Adrenal gland (tissue), 12 donors: ENCODE results near the gene AP1S3. TPM values are rescaled to one million over a fixed set of nuclear protein-coding genes. Genes with fewer than 3 reads are reported as not detected.

Experiments
- DNase-seq, 7 donors: peaks; one replicate each; pipeline ENCODE4 v3.0.0-alpha.2; 2019 to 2020
- H3K27ac ChIP-seq, 5 donors: fragments of 200-600 bp; sonication (generic) in 4 of 5; 1 replicate in 3 of 5; 2 replicates in 2 of 5; pipeline versions ENCODE4 v1.5.1 to v1.8.0; 2016 to 2020; ENCODE audit warnings: mild to moderate bottlenecking in 1 of 5
- H3K27me3 ChIP-seq: fragments of 200-600 bp; 2 replicates; pipeline ENCODE4 v1.8.0; 2021
- H3K36me3 ChIP-seq, 2 donors: fragments of 200-600 bp; replicated peaks in 1 of 2; 1 replicate in 1 of 2; 2 replicates in 1 of 2; pipeline versions ENCODE4 v1.5.1 to v1.8.0; 2018 to 2022
- H3K4me1 ChIP-seq, 2 donors: fragments of 200-600 bp; replicated peaks in 1 of 2; 1 replicate in 1 of 2; 2 replicates in 1 of 2; pipeline versions ENCODE4 v1.5.1 to v1.8.0; 2018 to 2021
- H3K4me3 ChIP-seq, 4 donors: fragments of 200-600 bp; sonication (generic) in 3 of 4; one replicate each; pipeline ENCODE4 v1.5.1; 2016 to 2018
- H3K9me3 ChIP-seq, 3 donors: fragments of 200-600 bp; sonication (generic) in 1 of 3; replicated peaks in 1 of 3; 1 replicate in 2 of 3; 2 replicates in 1 of 3; pipeline versions ENCODE4 v1.5.1 to v1.8.0; 2016 to 2021
- CTCF ChIP-seq, 6 experiments: fragments of 450-650 bp in 4 of 6; fragments of 200-600 bp in 2 of 6; sonication (generic) in 1 of 6; IDR thresholded peaks; 1 replicate in 5 of 6; 2 replicates in 1 of 6; pipeline versions ENCODE4 v1.5.1 to v1.8.0; 2016 to 2021; ENCODE audit warnings: antibody characterized with exemption in 6 of 6, mild to moderate bottlenecking in 2 of 6, moderate library complexity in 1 of 6
- POLR2A ChIP-seq, 2 donors: fragments of 450-650 bp; IDR thresholded peaks; one replicate each; pipeline ENCODE4 v1.6.1; 2017; ENCODE audit warnings: antibody characterized with exemption in 2 of 2, mild to moderate bottlenecking in 2 of 2, moderate library complexity in 1 of 2
- WGBS, 4 donors: extraction: QIAGEN DNeasy Blood & Tissue Kit in 2 of 4; methylation state at CpG; one replicate each; pipeline versions ENCODE4 v1.1.5 to v1.1.7; 2013 to 2017; 5-methylcytosine and 5-hydroxymethylcytosine counted together
- intact Hi-C, 2 donors: fragments of 100-400 bp; cut with DNase I; formaldehyde crosslinking; loops; one replicate each; pipeline versions ENCODE4 v1.14.1 to v1.15.0; 2022 to 2023
- polyA plus RNA-seq, 3 donors: library from polyadenylated mRNA; stranded (reverse); fragments of 200-250 nt in 2 of 3; fragments of 350-450 nt in 1 of 3; fragmentation: Illumina TruSeq in 1 of 3; extraction: RNeasy Lipid Tissue Mini Kit (QIAGEN cat#74804) in 1 of 3; gene quantifications; one replicate each; pipeline ENCODE4 v1.2.3, GENCODE V29; 2013 to 2014
- total RNA-seq, 9 donors: library from RNA; depleted of rRNA in 4 of 9; stranded (reverse); fragments of >200 nt in 4 of 9; fragments of 120-200 nt in 1 of 9; fragmentation: NEBNext Ultra II Directional in 1 of 9; extraction: Animal tissue kit (Norgen Biotek cat#: 25700) in 1 of 9; gene quantifications; one replicate each; pipeline versions ENCODE4 v1.1.0 to v1.2.4, GENCODE V29; 2013 to 2023
- donor health status: healthy with polysubstance abuse.
- donor health status: Bipolar disorder and iron deficiency.
- donor health status: DM: yes; HTN: yes; CAD: no.
- donor health status: DM: no; HTN: no; CAD: no.
- donor health status: DM: no; HTN: no; CAD: no.
- donor health status: DM: yes; HTN: yes; CAD: no.

The AP1S3 gene
- total and polyA plus RNA-seq, 12 donors = 0.24 to 7.3 (median 1.3) TPM

- H3K9me3 ChIP-seq = no peaks in the 10 kb centered on the region
- H3K27me3 ChIP-seq = no peaks in the 10 kb centered on the region
- DNase-seq = no peak
- H3K4me3 ChIP-seq = no peak overlapping the region
- H3K36me3 ChIP-seq = no peaks in the 10 kb centered on the region
- H3K27ac ChIP-seq = no peak overlapping the region
- WGBS, 4 donors = 92 to 97% (median 95%) methylated on average over 2 of the region's 2 CpGs
- TF ChIP-seq POLR2A (IDR thresholded peaks at IDR 0.05) = no peak
- no peak for TF ChIP-seq CTCF (IDR thresholded peaks at IDR 0.05)
- no peaks in the 10 kb centered on the region for H3K4me1 ChIP-seq
- intact Hi-C loops = no loop called here
Measured at GRCh38 chr2:223813329-223813728, 24.1 kb downstream of the AP1S3 start.

- TF ChIP-seq POLR2A (IDR thresholded peaks at IDR 0.05) (no peak), CTCF (IDR thresholded peaks at IDR 0.05) (no peak)
- H3K27ac ChIP-seq = no peak overlapping the region
- intact Hi-C loops = no loop called here
- no peaks in the 10 kb centered on the region for H3K36me3 ChIP-seq
- H3K4me1 ChIP-seq = no peaks in the 10 kb centered on the region
- H3K27me3 ChIP-seq = no peaks in the 10 kb centered on the region
- WGBS, 4 donors = 86 to 94% (median 93%) methylated on average over 2 of the region's 2 CpGs
- H3K4me3 ChIP-seq = no peak overlapping the region
- no peak for DNase-seq
- no peaks in the 10 kb centered on the region for H3K9me3 ChIP-seq
Measured at GRCh38 chr2:223811757-223812156, 25.6 kb downstream of the AP1S3 start.

- H3K4me1 ChIP-seq = no peaks in the 10 kb centered on the region
- no peak overlapping the region for H3K27ac ChIP-seq
- TF ChIP-seq POLR2A (IDR thresholded peaks at IDR 0.05) = no peak
- no peak for TF ChIP-seq CTCF (IDR thresholded peaks at IDR 0.05)
- 92 to 98% (median 95%) methylated on average over 8 of the region's 8 CpGs for WGBS, 4 donors
- no peak overlapping the region for H3K4me3 ChIP-seq
- H3K9me3 ChIP-seq = no peaks in the 10 kb centered on the region
- no peak for DNase-seq
- no peaks in the 10 kb centered on the region for H3K27me3 ChIP-seq
- intact Hi-C loops = no loop called here
- no peaks in the 10 kb centered on the region for H3K36me3 ChIP-seq
Measured at GRCh38 chr2:223805008-223805407, 32.4 kb downstream of the AP1S3 start.

- TF ChIP-seq CTCF (IDR thresholded peaks at IDR 0.05) (no peak), POLR2A (IDR thresholded peaks at IDR 0.05) (no peak)
- WGBS, 4 donors = 49 to 61% (median 57%) methylated on average over 5 of the region's 5 CpGs
- no peaks in the 10 kb centered on the region for H3K36me3 ChIP-seq
- no peak overlapping the region for H3K4me3 ChIP-seq
- no peaks in the 10 kb centered on the region for H3K9me3 ChIP-seq
- H3K4me1 ChIP-seq = no peaks in the 10 kb centered on the region
- intact Hi-C loops = no loop called here
- H3K27ac ChIP-seq = no peak overlapping the region
- H3K27me3 ChIP-seq = no peaks in the 10 kb centered on the region
- DNase-seq = no peak
Measured at GRCh38 chr2:223801736-223802135, 35.6 kb downstream of the AP1S3 start.
